ENCODE measurements around the gene ACACA. TPM values are rescaled to one million over a fixed set of nuclear protein-coding genes. Genes with fewer than 3 reads are reported as not detected.
A peak's percentile ranks its signal among the peaks of the same experiment; 100 is the strongest.

The ACACA gene
- total RNA-seq, 1 experiment from 2014 or later: 84.2 TPM

GRCh38 chr17:37322826-37323561 is 83.6 kb downstream of the ACACA start:
- H3K36me3 ChIP-seq (ENCODE audit: insufficient read depth, low read length): peaks cover 43% of the 10 kb centered on the region

DNA sequence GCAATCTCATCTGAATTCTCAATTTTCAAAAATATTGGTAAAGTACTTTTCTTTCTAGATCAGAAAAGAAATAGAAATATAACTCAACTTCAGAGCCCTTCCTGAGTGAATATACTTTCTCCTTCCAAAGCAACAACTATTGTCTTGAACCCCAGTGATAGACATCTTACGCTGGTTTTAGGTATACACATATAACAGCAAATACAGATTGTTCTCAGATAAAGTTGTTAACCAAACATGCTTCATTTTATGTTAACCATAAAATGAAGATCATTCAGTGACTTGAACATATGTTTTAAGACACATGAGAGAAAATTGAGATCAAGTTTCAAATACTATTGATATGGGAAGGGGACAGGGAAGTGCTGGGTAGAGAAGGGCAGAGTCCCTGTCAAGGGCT is 84.5 kb downstream of the ACACA start:
- peaks cover 7% of the 10 kb centered on the region for H3K4me1 ChIP-seq (ENCODE audit: low read length)
- no peak for DNase-seq
- H3K27me3 ChIP-seq (ENCODE audit: low read length): no peaks in the 10 kb centered on the region
- peaks cover 55% of the 10 kb centered on the region for H3K79me2 ChIP-seq (ENCODE audit: low read length)
- no peak overlapping the region for H3K4me2 ChIP-seq (ENCODE audit: low read depth, low read length, poor library complexity, severe bottlenecking)
- no peaks in the 10 kb centered on the region for H3K9me3 ChIP-seq (ENCODE audit: low read length)
- no peaks in the 10 kb centered on the region for H3K9me2 ChIP-seq (replicated peaks; ENCODE audit: insufficient read depth, low read length)
- no peak overlapping the region for H3K9ac ChIP-seq (ENCODE audit: low read length)
- H4K20me1 ChIP-seq (ENCODE audit: insufficient read depth, low read depth, low read length): no peaks in the 10 kb centered on the region
- no peak overlapping the region for H2AFZ ChIP-seq (ENCODE audit: low read length)
- H3K27ac ChIP-seq (ENCODE audit: low read length): no peak overlapping the region
- no peak overlapping the region for H3K4me3 ChIP-seq (ENCODE audit: low read length)
- peaks cover 41% of the 10 kb centered on the region for H3K36me3 ChIP-seq (ENCODE audit: insufficient read depth, low read length)

More at GRCh38 chr17:37322826-37323561, 83.6 kb downstream of the ACACA start:
- peaks cover 55% of the 10 kb centered on the region for H3K79me2 ChIP-seq (ENCODE audit: low read length)
- H2AFZ ChIP-seq (ENCODE audit: low read length): no peak overlapping the region
- no peaks in the 10 kb centered on the region for H4K20me1 ChIP-seq (ENCODE audit: insufficient read depth, low read depth, low read length)
- no peak for DNase-seq
- peaks cover 7% of the 10 kb centered on the region for H3K4me1 ChIP-seq (ENCODE audit: low read length)
- no peak overlapping the region for H3K4me3 ChIP-seq (ENCODE audit: low read length)
- no peaks in the 10 kb centered on the region for H3K9me2 ChIP-seq (replicated peaks; ENCODE audit: insufficient read depth, low read length)
- H3K4me2 ChIP-seq (ENCODE audit: low read depth, low read length, poor library complexity, severe bottlenecking): no peak overlapping the region
- no peaks in the 10 kb centered on the region for H3K9me3 ChIP-seq (ENCODE audit: low read length)
- no peaks in the 10 kb centered on the region for H3K27me3 ChIP-seq (ENCODE audit: low read length)
- no peak overlapping the region for H3K9ac ChIP-seq (ENCODE audit: low read length)
- no peak overlapping the region for H3K27ac ChIP-seq (ENCODE audit: low read length)

DNA sequence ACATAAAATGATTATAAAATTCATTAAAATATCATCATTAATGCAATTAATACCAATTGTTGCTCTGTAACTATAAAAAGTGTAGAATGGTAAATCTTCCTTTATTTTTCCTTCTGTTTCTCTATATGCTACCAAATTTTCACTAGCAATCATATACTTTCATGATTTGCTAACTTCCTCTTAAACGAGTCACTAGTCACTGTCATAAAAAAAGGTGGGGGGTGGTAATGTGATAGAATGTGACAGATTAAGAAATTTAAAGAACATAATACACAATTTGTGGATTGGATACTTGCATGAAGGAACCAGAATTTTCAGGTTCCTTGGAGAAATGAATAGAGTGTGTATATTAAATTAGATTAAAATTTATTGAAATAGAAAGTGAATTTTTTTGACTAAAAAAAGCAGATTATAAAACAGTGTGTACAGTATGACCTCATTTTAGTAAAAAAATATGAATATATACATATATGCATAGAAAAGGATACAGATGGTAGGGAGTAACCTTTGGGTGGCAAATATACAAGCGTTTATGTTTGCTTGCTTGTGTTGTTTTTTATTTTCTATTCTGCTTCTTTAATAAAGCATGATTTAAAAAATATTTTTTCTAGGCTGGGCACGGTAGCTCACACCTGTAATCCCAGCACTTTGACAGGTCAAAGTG is 87.6 kb downstream of the ACACA start:
- Histone ChIP-seq H3K9me3 (ENCODE audit: low read length) (no peaks in the 10 kb centered on the region), H3K9me2 (replicated peaks; ENCODE audit: insufficient read depth, low read length) (no peaks in the 10 kb centered on the region), H3K9ac (ENCODE audit: low read length) (no peak overlapping the region), H3K36me3 (ENCODE audit: insufficient read depth, low read length) (peaks cover 48% of the 10 kb centered on the region; the same call in 1 of the 2 replicates), H3K4me2 (ENCODE audit: low read depth, low read length, poor library complexity, severe bottlenecking) (no peak overlapping the region), H3K4me3 (ENCODE audit: low read length) (no peak overlapping the region), H3K27me3 (ENCODE audit: low read length) (no peaks in the 10 kb centered on the region), H3K4me1 (ENCODE audit: low read length) (peaks cover 7% of the 10 kb centered on the region), H4K20me1 (ENCODE audit: insufficient read depth, low read depth, low read length) (no peaks in the 10 kb centered on the region), H3K79me2 (ENCODE audit: low read length) (peaks cover 69% of the 10 kb centered on the region), H2AFZ (ENCODE audit: low read length) (no peak overlapping the region), H3K27ac (ENCODE audit: low read length) (0 out of 2 replicates have a peak overlapping the region, but pooled peaks have one; percentile 22)
- DNase-seq: no peak

- no peak overlapping the region for H3K27ac ChIP-seq (ENCODE audit: low read length)
- peaks cover 44% of the 10 kb centered on the region; the same call in 1 of the 2 replicates for H3K36me3 ChIP-seq (ENCODE audit: insufficient read depth, low read length)
- H3K27me3 ChIP-seq (ENCODE audit: low read length): no peaks in the 10 kb centered on the region
- no peak overlapping the region for H2AFZ ChIP-seq (ENCODE audit: low read length)
- H3K4me2 ChIP-seq (ENCODE audit: low read depth, low read length, poor library complexity, severe bottlenecking): no peak overlapping the region
- peaks cover 67% of the 10 kb centered on the region for H3K79me2 ChIP-seq (ENCODE audit: low read length)
- no peak for DNase-seq
- no peak overlapping the region for H3K4me3 ChIP-seq (ENCODE audit: low read length)
- no peaks in the 10 kb centered on the region for H4K20me1 ChIP-seq (ENCODE audit: insufficient read depth, low read depth, low read length)
- H3K9ac ChIP-seq (ENCODE audit: low read length): no peak overlapping the region
- no peaks in the 10 kb centered on the region for H3K9me3 ChIP-seq (ENCODE audit: low read length)
- peaks cover 7% of the 10 kb centered on the region for H3K4me1 ChIP-seq (ENCODE audit: low read length)
- H3K9me2 ChIP-seq (replicated peaks; ENCODE audit: insufficient read depth, low read length): no peaks in the 10 kb centered on the region
Observed at GRCh38 chr17:37317867-37318266, 88.8 kb downstream of the ACACA start.

GRCh38 chr17:37315601-37316000 is 91.0 kb downstream of the ACACA start:
- Histone ChIP-seq H3K9me2 (replicated peaks; ENCODE audit: insufficient read depth, low read length) (no peaks in the 10 kb centered on the region), H3K79me2 (ENCODE audit: low read length) (peaks cover 73% of the 10 kb centered on the region), H4K20me1 (ENCODE audit: insufficient read depth, low read depth, low read length) (no peaks in the 10 kb centered on the region), H3K27ac (ENCODE audit: low read length) (no peak overlapping the region), H3K4me3 (ENCODE audit: low read length) (no peak overlapping the region), H3K4me2 (ENCODE audit: low read depth, low read length, poor library complexity, severe bottlenecking) (no peak overlapping the region), H2AFZ (ENCODE audit: low read length) (no peak overlapping the region), H3K36me3 (ENCODE audit: insufficient read depth, low read length) (peaks cover 42% of the 10 kb centered on the region; the same call in 1 of the 2 replicates), H3K9ac (ENCODE audit: low read length) (no peak overlapping the region), H3K4me1 (ENCODE audit: low read length) (peaks cover 7% of the 10 kb centered on the region), H3K27me3 (ENCODE audit: low read length) (no peaks in the 10 kb centered on the region), H3K9me3 (ENCODE audit: low read length) (no peaks in the 10 kb centered on the region)
- DNase-seq: no peak

GRCh38 chr17:37312137-37312923 is 94.3 kb downstream of the ACACA start:
- Histone ChIP-seq H3K79me2 (ENCODE audit: low read length) (peaks cover 82% of the 10 kb centered on the region), H3K27ac (ENCODE audit: low read length) (no peak overlapping the region), H3K9me2 (replicated peaks; ENCODE audit: insufficient read depth, low read length) (no peaks in the 10 kb centered on the region), H3K4me2 (ENCODE audit: low read depth, low read length, poor library complexity, severe bottlenecking) (no peak overlapping the region), H3K36me3 (ENCODE audit: insufficient read depth, low read length) (peaks cover 32% of the 10 kb centered on the region; the same call in 1 of the 2 replicates), H2AFZ (ENCODE audit: low read length) (no peak overlapping the region), H4K20me1 (ENCODE audit: insufficient read depth, low read depth, low read length) (no peaks in the 10 kb centered on the region), H3K27me3 (ENCODE audit: low read length) (no peaks in the 10 kb centered on the region), H3K9me3 (ENCODE audit: low read length) (no peaks in the 10 kb centered on the region), H3K9ac (ENCODE audit: low read length) (no peak overlapping the region), H3K4me1 (ENCODE audit: low read length) (peaks cover 3% of the 10 kb centered on the region; the same call in 1 of the 2 replicates), H3K4me3 (ENCODE audit: low read length) (no peak overlapping the region)
- DNase-seq: no peak

GRCh38 chr17:37310940-37311339 is 95.7 kb downstream of the ACACA start:
- Histone ChIP-seq H3K36me3 (ENCODE audit: insufficient read depth, low read length) (peaks cover 28% of the 10 kb centered on the region; the same call in 1 of the 2 replicates), H2AFZ (ENCODE audit: low read length) (no peak overlapping the region), H3K27ac (ENCODE audit: low read length) (peak overlapping the region; percentile 7; the same call in 1 of the 2 replicates), H4K20me1 (ENCODE audit: insufficient read depth, low read depth, low read length) (no peaks in the 10 kb centered on the region), H3K4me3 (ENCODE audit: low read length) (no peak overlapping the region), H3K9ac (ENCODE audit: low read length) (no peak overlapping the region), H3K9me2 (replicated peaks; ENCODE audit: insufficient read depth, low read length) (no peaks in the 10 kb centered on the region), H3K9me3 (ENCODE audit: low read length) (no peaks in the 10 kb centered on the region), H3K79me2 (ENCODE audit: low read length) (peaks cover 74% of the 10 kb centered on the region), H3K27me3 (ENCODE audit: low read length) (no peaks in the 10 kb centered on the region), H3K4me1 (ENCODE audit: low read length) (peaks cover 3% of the 10 kb centered on the region; the same call in 1 of the 2 replicates), H3K4me2 (ENCODE audit: low read depth, low read length, poor library complexity, severe bottlenecking) (no peak overlapping the region)
- DNase-seq: no peak

- Histone ChIP-seq H3K9ac (ENCODE audit: low read length) (no peak overlapping the region), H2AFZ (ENCODE audit: low read length) (no peak overlapping the region), H3K79me2 (ENCODE audit: low read length) (peaks cover 64% of the 10 kb centered on the region), H3K4me1 (ENCODE audit: low read length) (peaks cover 3% of the 10 kb centered on the region; the same call in 1 of the 2 replicates), H3K4me2 (ENCODE audit: low read depth, low read length, poor library complexity, severe bottlenecking) (no peak overlapping the region), H3K4me3 (ENCODE audit: low read length) (no peak overlapping the region), H3K27me3 (ENCODE audit: low read length) (no peaks in the 10 kb centered on the region), H3K36me3 (ENCODE audit: insufficient read depth, low read length) (peaks cover 21% of the 10 kb centered on the region; the same call in 1 of the 2 replicates), H3K9me3 (ENCODE audit: low read length) (no peaks in the 10 kb centered on the region), H3K27ac (ENCODE audit: low read length) (no peak overlapping the region), H4K20me1 (ENCODE audit: insufficient read depth, low read depth, low read length) (no peaks in the 10 kb centered on the region), H3K9me2 (replicated peaks; ENCODE audit: insufficient read depth, low read length) (no peaks in the 10 kb centered on the region)
- DNase-seq: no peak
Observed at GRCh38 chr17:37309051-37309450, 97.6 kb downstream of the ACACA start.
